CD14-positive monocyte (primary cell): ENCODE measurements around the gene NKAIN2. TPM values are rescaled to one million over a fixed set of nuclear protein-coding genes. Genes with fewer than 3 reads are reported as not detected.

Experiments
- DNase-seq, 3 donors: peaks; one replicate each; pipeline ENCODE4 v3.0.0-alpha.2; 2011 to 2022
- H2AFZ ChIP-seq: 2 replicates; pipeline ENCODE4 v1.6.0; 2012; ENCODE audit warnings: mild to moderate bottlenecking, low read depth, low read length, inconsistent platforms; ENCODE audit not compliant: insufficient read depth, poor library complexity, severe bottlenecking
- H3K27ac ChIP-seq, 2 donors: 1 replicate in 1 of 2; 2 replicates in 1 of 2; pipeline ENCODE4 v1.5.1; 2012 to 2013; ENCODE audit warnings: low read length in 2 of 2, control low read depth in 1 of 2, inconsistent platforms in 1 of 2, low read depth in 1 of 2, mild to moderate bottlenecking in 1 of 2
- H3K27me3 ChIP-seq, 2 donors: one replicate each; pipeline versions ENCODE4 v1.6.0 to v1.6.1; 2011 to 2013; ENCODE audit warnings: low read length in 2 of 2; ENCODE audit not compliant: control insufficient read depth in 2 of 2, insufficient read depth in 2 of 2
- H3K36me3 ChIP-seq, 2 donors: replicated peaks in 1 of 2; 1 replicate in 1 of 2; 2 replicates in 1 of 2; pipeline versions ENCODE4 v1.5.1 to v1.6.1; 2012 to 2013; ENCODE audit warnings: low read length in 2 of 2, control low read depth in 1 of 2, inconsistent platforms in 1 of 2, mild to moderate bottlenecking in 1 of 2; ENCODE audit not compliant: insufficient read depth in 2 of 2, control insufficient read depth in 1 of 2
- H3K4me1 ChIP-seq, 2 donors: 1 replicate in 1 of 2; 2 replicates in 1 of 2; pipeline versions ENCODE4 v1.5.1 to v1.6.1; 2012 to 2013; ENCODE audit warnings: low read length in 2 of 2, control low read depth in 1 of 2, inconsistent platforms in 1 of 2, mild to moderate bottlenecking in 1 of 2, moderate library complexity in 1 of 2; ENCODE audit not compliant: insufficient read depth in 2 of 2, control insufficient read depth in 1 of 2
- H3K4me2 ChIP-seq: replicated peaks from 2 replicates; pipeline ENCODE3; 2012; ENCODE audit warnings: low read length, moderate library complexity, mild to moderate bottlenecking; ENCODE audit not compliant: poor library complexity, severe bottlenecking; ENCODE audit errors: extremely low read depth
- H3K4me3 ChIP-seq, 3 experiments: fragments of 200-600 bp in 1 of 3; sonication (generic) in 1 of 3; replicated peaks in 1 of 3; 1 replicate in 2 of 3; 2 replicates in 1 of 3; pipeline ENCODE4 v1.5.1; 2011 to 2013; ENCODE audit warnings: low read length in 3 of 3, mild to moderate bottlenecking in 3 of 3, control low read depth in 2 of 3, low read depth in 2 of 3, inconsistent platforms in 1 of 3, moderate library complexity in 1 of 3
- H3K79me2 ChIP-seq: 2 replicates; pipeline ENCODE4 v1.6.0; 2012; ENCODE audit warnings: mild to moderate bottlenecking, control low read depth, inconsistent platforms, low read length, moderate library complexity; ENCODE audit not compliant: insufficient read depth
- H3K9ac ChIP-seq: 2 replicates; pipeline ENCODE4 v1.6.0; 2017; ENCODE audit warnings: low read length, mild to moderate bottlenecking; ENCODE audit not compliant: insufficient read depth, poor library complexity, severe bottlenecking
- H3K9me3 ChIP-seq, 2 donors: replicated peaks in 1 of 2; 1 replicate in 1 of 2; 2 replicates in 1 of 2; pipeline versions ENCODE4 v1.5.1 to v1.6.1; 2012 to 2013; ENCODE audit warnings: low read length in 2 of 2, control low read depth in 1 of 2; ENCODE audit not compliant: control insufficient read depth in 1 of 2, insufficient read depth in 1 of 2
- H4K20me1 ChIP-seq: 2 replicates; pipeline ENCODE4 v1.6.0; 2012; ENCODE audit warnings: mild to moderate bottlenecking, low read length, control low read depth, moderate library complexity; ENCODE audit not compliant: insufficient read depth
- H3K27ac Mint-ChIP-seq, 7 donors: one replicate each; pipeline ENCODE4 v1.8.0; 2020; ENCODE audit warnings: mild to moderate bottlenecking in 7 of 7, mixed read lengths in 7 of 7, moderate library complexity in 6 of 7, inconsistent platforms in 2 of 7
- H3K27me3 Mint-ChIP-seq, 3 donors: one replicate each; pipeline ENCODE4 v1.8.0; 2021 to 2022; ENCODE audit warnings: low read depth in 3 of 3, mild to moderate bottlenecking in 3 of 3, mixed read lengths in 3 of 3, moderate library complexity in 3 of 3, inconsistent platforms in 1 of 3
- H3K36me3 Mint-ChIP-seq, 2 donors: one replicate each; pipeline ENCODE4 v1.8.0; 2020; ENCODE audit warnings: mixed read lengths in 2 of 2, inconsistent platforms in 1 of 2, mild to moderate bottlenecking in 1 of 2
- H3K4me1 Mint-ChIP-seq: one replicate; pipeline ENCODE4 v1.8.0; 2020; ENCODE audit warnings: mild to moderate bottlenecking, mixed read lengths
- H3K4me3 Mint-ChIP-seq, 2 donors: one replicate each; pipeline ENCODE4 v1.8.0; 2020; ENCODE audit warnings: mild to moderate bottlenecking in 2 of 2, mixed read lengths in 2 of 2, moderate library complexity in 1 of 2
- H3K9me3 Mint-ChIP-seq, 7 donors: one replicate each; pipeline ENCODE4 v1.8.0; 2020 to 2022; ENCODE audit warnings: mixed read lengths in 7 of 7, mild to moderate bottlenecking in 6 of 7, moderate library complexity in 6 of 7, inconsistent platforms in 2 of 7
- CTCF ChIP-seq: fragments of 200-600 bp; IDR thresholded peaks from one replicate; pipeline ENCODE4 v1.8.0; 2022; ENCODE audit warnings: antibody characterized with exemption, mild to moderate bottlenecking
- WGBS: methylation state at CpG from one replicate; pipeline ENCODE4 v1.1.5; 2013; ENCODE audit warnings: missing lambda C conversion rate; ENCODE audit not compliant: insufficient coverage; 5-methylcytosine and 5-hydroxymethylcytosine counted together
- intact Hi-C, 2 donors: fragments of 100-400 bp; cut with micrococcal nuclease; formaldehyde crosslinking; loops; one replicate each; pipeline versions ENCODE4 v1.15.0 to v1.15.1; 2023
- polyA plus RNA-seq, 3 donors: library from polyadenylated mRNA; depleted of rRNA in 1 of 3; unstranded in 2 of 3; stranded (reverse) in 1 of 3; fragments of 300-500 nt in 2 of 3; fragments of >200 nt in 1 of 3; fragmentation: Illumina TruSeq in 2 of 3; gene quantifications; 1 replicate in 2 of 3; 2 replicates in 1 of 3; pipeline ENCODE4 v1.2.3, GENCODE V29; 2012 to 2021

NKAIN2 gene
- polyA plus RNA-seq, 3 donors, result not detected

GRCh38 chr6:124640432-124640831, 836.8 kb downstream of the NKAIN2 start:
- Mint-ChIP-seq H3K27me3 (peaks cover 0 to 1% (median 0%) of the 10 kb centered on the region in 3 donors), H3K27ac (no peak overlapping the region), H3K9me3 (peaks cover 0 to 10% (median 0%) of the 10 kb centered on the region in 7 donors), H3K4me3 (no peak overlapping the region), H3K4me1 (no peaks in the 10 kb centered on the region), H3K36me3 (no peaks in the 10 kb centered on the region)
- intact Hi-C loops, result no loop called here
- Histone ChIP-seq H3K27ac (no peak overlapping the region), H4K20me1 (no peaks in the 10 kb centered on the region), H3K4me2 (no peak overlapping the region), H2AFZ (no peak overlapping the region), H3K4me1 (no peaks in the 10 kb centered on the region), H3K27me3 (no peaks in the 10 kb centered on the region), H3K79me2 (no peaks in the 10 kb centered on the region), H3K4me3 (no peak overlapping the region), H3K36me3 (no peaks in the 10 kb centered on the region), H3K9ac (no peak overlapping the region), H3K9me3 (no peaks in the 10 kb centered on the region)
- DNase-seq, result no peak
- TF ChIP-seq CTCF, result no peak
- WGBS, result 80% methylated on average over 1 of the region's 4 CpGs

- Histone ChIP-seq H4K20me1 (no peaks in the 10 kb centered on the region), H3K79me2 (no peaks in the 10 kb centered on the region), H3K36me3 (no peaks in the 10 kb centered on the region), H3K4me3 (no peak overlapping the region), H2AFZ (no peak overlapping the region), H3K27ac (no peak overlapping the region), H3K9me3 (peaks cover 4% of the 10 kb centered on the region in 2 donors), H3K9ac (no peak overlapping the region), H3K27me3 (no peaks in the 10 kb centered on the region), H3K4me2 (no peak overlapping the region), H3K4me1 (no peaks in the 10 kb centered on the region)
- Mint-ChIP-seq H3K27me3 (no peaks in the 10 kb centered on the region), H3K36me3 (no peaks in the 10 kb centered on the region), H3K27ac (no peak overlapping the region), H3K4me3 (no peak overlapping the region), H3K9me3 (peaks cover 0 to 4% (median 3%) of the 10 kb centered on the region in 7 donors), H3K4me1 (no peaks in the 10 kb centered on the region)
- no peak for TF ChIP-seq CTCF
- 60% methylated on average over 1 of the region's 1 CpG for WGBS
- DNase-seq, result no peak
- intact Hi-C loops, result no loop called here
These were observed 852.2 kb downstream of the NKAIN2 start for GRCh38 chr6:124655866-124656265.
